Glutamatergic neuron (in vitro differentiated cells): ENCODE data around the gene POU3F1. TPM values are rescaled to one million over a fixed set of nuclear protein-coding genes. Genes with fewer than 3 reads are reported as not detected.
A peak's percentile ranks its signal among the peaks of the same experiment; 100 is the strongest.

ENCODE experiments used
- DNase-seq: peaks from one replicate; pipeline ENCODE4 v3.0.0; 2022
- H3K27ac Mint-ChIP-seq: one replicate; pipeline ENCODE4 v1.8.0; 2020; ENCODE audit warnings: mild to moderate bottlenecking, mixed read lengths, inconsistent platforms; ENCODE audit not compliant: unreplicated experiment
- H3K27me3 Mint-ChIP-seq: one replicate; pipeline ENCODE4 v1.8.0; 2020; ENCODE audit warnings: mild to moderate bottlenecking, moderate library complexity, mixed read lengths, inconsistent platforms; ENCODE audit not compliant: unreplicated experiment
- H3K36me3 Mint-ChIP-seq: one replicate; pipeline ENCODE4 v1.8.0; 2020; ENCODE audit warnings: mild to moderate bottlenecking, mixed read lengths, inconsistent platforms; ENCODE audit not compliant: unreplicated experiment
- H3K4me1 Mint-ChIP-seq: one replicate; pipeline ENCODE4 v1.8.0; 2020; ENCODE audit warnings: mild to moderate bottlenecking, low read depth, mixed read lengths, inconsistent platforms; ENCODE audit not compliant: unreplicated experiment
- H3K4me3 Mint-ChIP-seq: one replicate; pipeline ENCODE4 v1.8.0; 2020; ENCODE audit warnings: mild to moderate bottlenecking, mixed read lengths, inconsistent platforms; ENCODE audit not compliant: unreplicated experiment
- H3K9me3 Mint-ChIP-seq: one replicate; pipeline ENCODE4 v1.8.0; 2020; ENCODE audit warnings: mild to moderate bottlenecking, moderate library complexity, mixed read lengths, inconsistent platforms; ENCODE audit not compliant: unreplicated experiment
- CTCF ChIP-seq: fragments of 200-600 bp; sonication (generic); IDR thresholded peaks from one replicate; pipeline ENCODE4 v1.5.0; 2021; ENCODE audit not compliant: partially characterized antibody, unreplicated experiment
- total RNA-seq: library from RNA; stranded (reverse); fragmentation: NEBNext Ultra II Directional; extraction: Animal tissue kit (Norgen Biotek cat#: 25700); gene quantifications from one replicate; pipeline ENCODE4 v1.2.1, GENCODE V29; 2021; ENCODE audit not compliant: unreplicated experiment

POU3F1 gene
- total RNA-seq, 1 donor from 2014 or later = 9.3 TPM

GRCh38 chr1:38005195-38006007 is 41.2 kb downstream of the POU3F1 start, which contains the start of gene FHL3:
Gene FHL3, minus strand, starts transcription at chr1:38005514. Its CDS starts 6,102 bp downstream, at chr1:37999412.
- Mint-ChIP-seq H3K36me3 (no peaks in the 10 kb centered on the region), H3K27me3 (peaks cover 4% of the 10 kb centered on the region), H3K4me1 (peaks cover 13% of the 10 kb centered on the region), H3K4me3 (peak within 1 kb of the TSS; percentile 93), H3K27ac (peak within 1 kb of the TSS; percentile 35), H3K9me3 (peaks cover 3% of the 10 kb centered on the region)
- DNase-seq = peak; percentile 70
- TF ChIP-seq CTCF = no peak

GRCh38 chr1:38004284-38005108 is 42.1 kb downstream of the POU3F1 start:
- peaks cover 21% of the 10 kb centered on the region for H3K4me1 Mint-ChIP-seq
- DNase-seq = peak; percentile 32
- peak overlapping the region; percentile 35 for H3K27ac Mint-ChIP-seq

GRCh38 chr1:38003261-38004250 is 43.0 kb downstream of the POU3F1 start:
- TF ChIP-seq CTCF = no peak
- H3K27me3 Mint-ChIP-seq = peaks cover 13% of the 10 kb centered on the region
- peaks cover 25% of the 10 kb centered on the region for H3K4me1 Mint-ChIP-seq
- H3K4me3 Mint-ChIP-seq = peak overlapping the region; percentile 93
- no peak overlapping the region for H3K27ac Mint-ChIP-seq
- no peaks in the 10 kb centered on the region for H3K36me3 Mint-ChIP-seq
- peaks cover 5% of the 10 kb centered on the region for H3K9me3 Mint-ChIP-seq
- DNase-seq = no peak

More at GRCh38 chr1:38004284-38005108, 42.1 kb downstream of the POU3F1 start:
- no peak for TF ChIP-seq CTCF
- Mint-ChIP-seq H3K4me3 (peak overlapping the region; percentile 93), H3K9me3 (peaks cover 5% of the 10 kb centered on the region), H3K36me3 (no peaks in the 10 kb centered on the region), H3K27me3 (peaks cover 10% of the 10 kb centered on the region)

GRCh38 chr1:38000529-38001455 is 45.8 kb downstream of the POU3F1 start:
- Mint-ChIP-seq H3K9me3 (peaks cover 5% of the 10 kb centered on the region), H3K4me3 (peak overlapping the region; percentile 69), H3K27ac (peak overlapping the region; percentile 94), H3K27me3 (peaks cover 13% of the 10 kb centered on the region), H3K36me3 (peaks cover 5% of the 10 kb centered on the region), H3K4me1 (peaks cover 25% of the 10 kb centered on the region)
- TF ChIP-seq CTCF = no peak
- no peak for DNase-seq
